GM06990 (cell line): ENCODE results near the gene NEDD4.
A peak's percentile ranks its signal among the peaks of the same experiment; 100 is the strongest.

ENCODE experiments used
- DNase-seq: peaks from one replicate; pipeline ENCODE4 v3.0.0-alpha.2; 2011; ENCODE audit not compliant: insufficient read length; ENCODE audit errors: extremely low read depth
- H3K27me3 ChIP-seq: replicated peaks from 2 replicates; pipeline ENCODE4 v1.6.0; 2011; ENCODE audit warnings: low read length; ENCODE audit not compliant: control insufficient read depth, insufficient read depth
- H3K36me3 ChIP-seq: 2 replicates; pipeline ENCODE4 v1.5.1; 2011; ENCODE audit warnings: low read length; ENCODE audit not compliant: control insufficient read depth, insufficient read depth
- H3K4me3 ChIP-seq: replicated peaks from 2 replicates; pipeline ENCODE4 v1.5.1; 2011; ENCODE audit warnings: low read depth, mild to moderate bottlenecking, control low read depth, low read length
- CTCF ChIP-seq: IDR thresholded peaks from 2 replicates; pipeline ENCODE4 v1.5.1; 2011; ENCODE audit warnings: low read length, control low read depth, mild to moderate bottlenecking, inconsistent platforms; ENCODE audit not compliant: insufficient read depth, poor library complexity, severe bottlenecking

The NEDD4 gene

DNA sequence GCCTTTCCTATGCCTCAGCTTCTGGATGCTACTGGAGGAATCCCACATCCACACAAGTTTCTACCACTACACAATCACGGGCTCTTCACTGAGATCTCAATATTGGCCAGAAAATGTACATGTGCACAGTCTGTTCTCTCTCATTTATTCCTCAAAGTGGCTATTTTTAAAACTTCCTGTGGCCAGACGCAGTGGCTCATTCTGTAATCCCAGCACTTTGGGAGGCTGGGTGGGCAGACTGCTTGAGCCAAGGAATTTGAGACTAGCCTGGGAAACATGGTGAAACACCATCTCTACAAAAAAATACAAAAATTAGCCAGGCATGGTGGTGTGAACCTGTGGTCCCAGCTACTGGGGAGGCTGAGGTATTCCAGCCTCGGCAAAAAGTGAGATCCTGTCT lies 159.1 kb downstream of the NEDD4 start:
- no peak for DNase-seq
- H3K36me3 ChIP-seq, result no peaks in the 10 kb centered on the region
- no peaks in the 10 kb centered on the region for H3K27me3 ChIP-seq

GRCh38 chr15:55829826-55830225 lies 163.6 kb downstream of the NEDD4 start:
- H3K36me3 ChIP-seq, result no peaks in the 10 kb centered on the region
- no peak for TF ChIP-seq CTCF
- H3K27me3 ChIP-seq, result no peaks in the 10 kb centered on the region
- H3K4me3 ChIP-seq, result no peak overlapping the region
- peak; percentile 36 for DNase-seq

More for the DNA sequence above, 159.1 kb downstream of the NEDD4 start:
- H3K4me3 ChIP-seq, result no peak overlapping the region
- TF ChIP-seq CTCF, result no peak

GRCh38 chr15:55827955-55828354 lies 165.5 kb downstream of the NEDD4 start:
- Histone ChIP-seq H3K4me3 (no peak overlapping the region), H3K36me3 (no peaks in the 10 kb centered on the region), H3K27me3 (no peaks in the 10 kb centered on the region)
- no peak for DNase-seq
- TF ChIP-seq CTCF, result no peak

GRCh38 chr15:55827204-55827603 lies 166.2 kb downstream of the NEDD4 start:
- Histone ChIP-seq H3K27me3 (no peaks in the 10 kb centered on the region), H3K36me3 (no peaks in the 10 kb centered on the region), H3K4me3 (no peak overlapping the region)
- no peak for DNase-seq
- TF ChIP-seq CTCF, result no peak

- Histone ChIP-seq H3K27me3 (no peaks in the 10 kb centered on the region), H3K36me3 (no peaks in the 10 kb centered on the region), H3K4me3 (no peak overlapping the region)
- no peak for TF ChIP-seq CTCF
- DNase-seq, result no peak
Measured at GRCh38 chr15:55824857-55825613, 168.4 kb downstream of the NEDD4 start.
